Measurements from ENCODE around the gene KRTAP27-1.

- TF ChIP-seq, protein P1, sequence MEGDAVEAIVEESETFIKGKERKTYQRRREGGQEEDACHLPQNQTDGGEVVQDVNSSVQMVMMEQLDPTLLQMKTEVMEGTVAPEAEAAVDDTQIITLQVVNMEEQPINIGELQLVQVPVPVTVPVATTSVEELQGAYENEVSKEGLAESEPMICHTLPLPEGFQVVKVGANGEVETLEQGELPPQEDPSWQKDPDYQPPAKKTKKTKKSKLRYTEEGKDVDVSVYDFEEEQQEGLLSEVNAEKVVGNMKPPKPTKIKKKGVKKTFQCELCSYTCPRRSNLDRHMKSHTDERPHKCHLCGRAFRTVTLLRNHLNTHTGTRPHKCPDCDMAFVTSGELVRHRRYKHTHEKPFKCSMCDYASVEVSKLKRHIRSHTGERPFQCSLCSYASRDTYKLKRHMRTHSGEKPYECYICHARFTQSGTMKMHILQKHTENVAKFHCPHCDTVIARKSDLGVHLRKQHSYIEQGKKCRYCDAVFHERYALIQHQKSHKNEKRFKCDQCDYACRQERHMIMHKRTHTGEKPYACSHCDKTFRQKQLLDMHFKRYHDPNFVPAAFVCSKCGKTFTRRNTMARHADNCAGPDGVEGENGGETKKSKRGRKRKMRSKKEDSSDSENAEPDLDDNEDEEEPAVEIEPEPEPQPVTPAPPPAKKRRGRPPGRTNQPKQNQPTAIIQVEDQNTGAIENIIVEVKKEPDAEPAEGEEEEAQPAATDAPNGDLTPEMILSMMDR (IDR thresholded peaks at IDR 0.05 in 2 of 3, conservative IDR thresholded peaks at IDR 0.05 in 1 of 3; ENCODE audit: control insufficient read depth in 2 of 3, extremely low read depth in 1 of 3, insufficient read depth in 1 of 3, low read depth in 3 of 3, low read length in 3 of 3), result no peak
- TF ChIP-seq POLR2A (IDR thresholded peaks at IDR 0.05; ENCODE audit: low read depth, low read length), result no peak
- TF ChIP-seq SRF (IDR thresholded peaks at IDR 0.05; ENCODE audit: low read depth in 2 of 2, low read length in 2 of 2), result no peak
- no peak for TF ChIP-seq EZH2 (IDR thresholded peaks at IDR 0.05; ENCODE audit: borderline replicate concordance, control insufficient read depth, low read depth, low read length)
- TF ChIP-seq HCFC1 (IDR thresholded peaks at IDR 0.05; ENCODE audit: low read length), result no peak
- TF ChIP-seq USF1 (IDR thresholded peaks at IDR 0.05; ENCODE audit: borderline replicate concordance, extremely low read length, insufficient read depth, low read depth, low read length), result no peak
- no peak for TF ChIP-seq SP1 (IDR thresholded peaks at IDR 0.05; ENCODE audit: low read depth, low read length)
- TF ChIP-seq CREB1 (IDR thresholded peaks at IDR 0.05; ENCODE audit: low read depth), result no peak
- TF ChIP-seq, protein P2, sequence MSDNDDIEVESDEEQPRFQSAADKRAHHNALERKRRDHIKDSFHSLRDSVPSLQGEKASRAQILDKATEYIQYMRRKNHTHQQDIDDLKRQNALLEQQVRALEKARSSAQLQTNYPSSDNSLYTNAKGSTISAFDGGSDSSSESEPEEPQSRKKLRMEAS (IDR thresholded peaks at IDR 0.05; ENCODE audit: low read depth, low read length), result no peak
- TF ChIP-seq, protein P3, sequence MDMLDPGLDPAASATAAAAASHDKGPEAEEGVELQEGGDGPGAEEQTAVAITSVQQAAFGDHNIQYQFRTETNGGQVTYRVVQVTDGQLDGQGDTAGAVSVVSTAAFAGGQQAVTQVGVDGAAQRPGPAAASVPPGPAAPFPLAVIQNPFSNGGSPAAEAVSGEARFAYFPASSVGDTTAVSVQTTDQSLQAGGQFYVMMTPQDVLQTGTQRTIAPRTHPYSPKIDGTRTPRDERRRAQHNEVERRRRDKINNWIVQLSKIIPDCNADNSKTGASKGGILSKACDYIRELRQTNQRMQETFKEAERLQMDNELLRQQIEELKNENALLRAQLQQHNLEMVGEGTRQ (IDR thresholded peaks at IDR 0.05; ENCODE audit: borderline replicate concordance, low read depth, low read length), result no peak
- no peak for TF ChIP-seq POLR2AphosphoS5 (IDR thresholded peaks at IDR 0.05; ENCODE audit: low read length)
- TF ChIP-seq, protein P4, sequence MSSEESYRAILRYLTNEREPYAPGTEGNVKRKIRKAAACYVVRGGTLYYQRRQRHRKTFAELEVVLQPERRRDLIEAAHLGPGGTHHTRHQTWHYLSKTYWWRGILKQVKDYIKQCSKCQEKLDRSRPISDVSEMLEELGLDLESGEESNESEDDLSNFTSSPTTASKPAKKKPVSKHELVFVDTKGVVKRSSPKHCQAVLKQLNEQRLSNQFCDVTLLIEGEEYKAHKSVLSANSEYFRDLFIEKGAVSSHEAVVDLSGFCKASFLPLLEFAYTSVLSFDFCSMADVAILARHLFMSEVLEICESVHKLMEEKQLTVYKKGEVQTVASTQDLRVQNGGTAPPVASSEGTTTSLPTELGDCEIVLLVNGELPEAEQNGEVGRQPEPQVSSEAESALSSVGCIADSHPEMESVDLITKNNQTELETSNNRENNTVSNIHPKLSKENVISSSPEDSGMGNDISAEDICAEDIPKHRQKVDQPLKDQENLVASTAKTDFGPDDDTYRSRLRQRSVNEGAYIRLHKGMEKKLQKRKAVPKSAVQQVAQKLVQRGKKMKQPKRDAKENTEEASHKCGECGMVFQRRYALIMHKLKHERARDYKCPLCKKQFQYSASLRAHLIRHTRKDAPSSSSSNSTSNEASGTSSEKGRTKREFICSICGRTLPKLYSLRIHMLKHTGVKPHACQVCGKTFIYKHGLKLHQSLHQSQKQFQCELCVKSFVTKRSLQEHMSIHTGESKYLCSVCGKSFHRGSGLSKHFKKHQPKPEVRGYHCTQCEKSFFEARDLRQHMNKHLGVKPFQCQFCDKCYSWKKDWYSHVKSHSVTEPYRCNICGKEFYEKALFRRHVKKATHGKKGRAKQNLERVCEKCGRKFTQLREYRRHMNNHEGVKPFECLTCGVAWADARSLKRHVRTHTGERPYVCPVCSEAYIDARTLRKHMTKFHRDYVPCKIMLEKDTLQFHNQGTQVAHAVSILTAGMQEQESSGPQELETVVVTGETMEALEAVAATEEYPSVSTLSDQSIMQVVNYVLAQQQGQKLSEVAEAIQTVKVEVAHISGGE (CRISPR knock-in tag; IDR thresholded peaks at IDR 0.05), result no peak
- no peak for TF ChIP-seq REST (IDR thresholded peaks at IDR 0.05; ENCODE audit: low read depth, low read length)
Observed at GRCh38 chr21:30337276-30337744, at the start of gene KRTAP27-1.

All from GM12878 (cell line).